GM18909 (cell line): ENCODE results near the gene TEDC2.

Experiments used
- ATAC-seq: cut with Tn5 transposase; IDR thresholded peaks from one replicate; pipeline ENCODE4 v1.9.1; 2021; ENCODE audit warnings: mild to moderate bottlenecking; ENCODE audit not compliant: unreplicated experiment, poor library complexity

The TEDC2 gene

DNA sequence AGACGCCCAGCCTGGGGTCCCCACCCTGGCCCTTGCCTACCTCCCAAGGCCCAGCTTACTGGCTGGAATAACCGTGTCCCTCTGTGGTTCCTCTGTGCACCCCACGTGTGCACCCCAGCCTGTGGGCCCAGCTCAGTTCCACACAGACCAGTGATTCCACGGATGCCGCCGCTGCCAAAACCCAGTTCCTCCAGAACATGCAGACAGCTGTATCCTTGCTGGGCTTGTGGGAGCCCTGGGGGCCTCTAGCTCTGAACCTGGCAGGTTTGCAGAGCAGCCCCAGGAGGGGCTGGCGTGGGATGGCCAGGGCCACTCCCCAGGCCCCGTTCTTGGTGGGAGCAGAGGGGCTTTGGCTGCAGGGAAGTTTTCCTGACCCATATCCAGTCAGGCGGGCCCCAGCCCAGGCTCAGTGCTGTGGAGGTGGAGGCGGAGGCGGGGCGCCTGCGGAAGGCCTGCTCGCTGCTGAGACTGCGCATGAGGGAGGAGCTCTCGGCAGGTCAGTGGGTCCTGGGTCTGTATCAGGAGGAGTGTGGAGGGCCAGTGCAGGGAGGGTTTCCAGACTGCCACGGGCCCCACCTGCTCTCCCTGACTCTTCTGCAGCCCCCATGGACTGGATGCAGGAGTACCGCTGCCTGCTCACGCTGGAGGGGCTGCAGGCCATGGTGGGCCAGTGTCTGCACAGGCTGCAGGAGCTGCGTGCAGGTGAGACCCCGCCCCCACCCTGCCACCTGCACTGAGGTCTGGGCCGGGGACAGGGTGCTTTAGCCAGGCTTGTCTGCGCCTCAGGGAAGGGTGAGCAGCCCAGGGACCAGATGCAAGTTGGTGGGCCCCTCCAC is 2.3 kb downstream of the TEDC2 start:
- ATAC-seq = no peak

DNA sequence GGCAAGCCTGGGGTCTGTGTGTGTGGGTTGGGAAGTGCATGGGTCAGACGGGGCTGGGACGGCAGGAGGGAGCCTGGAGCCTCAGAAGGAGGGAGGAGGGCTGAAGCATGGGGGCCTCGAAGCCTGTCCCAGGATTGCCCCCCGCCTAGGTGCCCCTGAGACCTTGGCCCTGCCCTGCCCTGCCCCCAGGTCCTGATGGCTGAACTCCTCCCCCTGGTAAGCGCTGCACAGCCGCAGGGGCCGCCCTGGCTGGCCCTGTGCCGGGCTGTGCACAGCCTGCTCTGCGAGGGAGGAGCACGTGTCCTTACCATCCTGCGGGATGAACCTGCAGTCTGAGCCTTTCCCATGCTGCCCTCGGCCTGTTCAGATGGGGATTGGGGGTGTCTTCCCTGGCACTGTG is 4.4 kb downstream of the TEDC2 start:
- no peak for ATAC-seq

DNA sequence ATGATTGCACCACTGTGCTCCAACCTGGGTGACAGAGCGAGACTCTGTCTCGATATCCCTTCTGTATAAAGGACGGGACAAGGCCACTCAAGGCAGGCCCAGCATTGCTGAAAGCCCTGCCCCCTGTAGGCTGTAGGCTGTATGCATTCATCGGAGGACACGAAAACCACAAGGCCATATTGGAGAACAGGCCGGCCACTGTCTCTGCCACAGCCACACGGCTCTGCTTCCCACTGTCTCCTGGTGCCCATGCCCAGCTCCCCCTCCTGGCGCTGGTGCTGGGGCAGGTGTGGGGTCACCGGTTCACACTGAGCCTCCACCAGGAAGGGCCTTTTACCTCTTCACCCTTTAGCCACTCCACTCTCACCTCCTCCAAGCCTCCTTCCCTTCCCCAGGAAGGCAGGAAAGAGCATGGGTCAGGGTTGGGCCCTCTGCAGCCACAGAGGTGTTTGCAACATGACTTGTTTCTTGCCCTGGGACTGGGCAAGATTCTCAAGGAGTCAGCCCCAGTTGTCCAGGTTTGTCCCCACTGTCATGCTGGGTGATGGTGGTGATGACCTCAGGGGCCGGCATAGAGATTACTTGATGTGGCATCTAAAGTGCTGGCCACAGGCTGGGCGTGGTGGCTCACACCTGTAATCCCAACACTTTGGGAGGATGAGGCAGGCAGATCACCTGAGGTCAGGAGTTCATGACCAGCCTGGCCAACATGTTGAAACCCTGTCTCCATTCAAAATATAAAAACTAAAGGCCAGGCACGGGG is 5.9 kb downstream of the TEDC2 start:
- no peak for ATAC-seq

DNA sequence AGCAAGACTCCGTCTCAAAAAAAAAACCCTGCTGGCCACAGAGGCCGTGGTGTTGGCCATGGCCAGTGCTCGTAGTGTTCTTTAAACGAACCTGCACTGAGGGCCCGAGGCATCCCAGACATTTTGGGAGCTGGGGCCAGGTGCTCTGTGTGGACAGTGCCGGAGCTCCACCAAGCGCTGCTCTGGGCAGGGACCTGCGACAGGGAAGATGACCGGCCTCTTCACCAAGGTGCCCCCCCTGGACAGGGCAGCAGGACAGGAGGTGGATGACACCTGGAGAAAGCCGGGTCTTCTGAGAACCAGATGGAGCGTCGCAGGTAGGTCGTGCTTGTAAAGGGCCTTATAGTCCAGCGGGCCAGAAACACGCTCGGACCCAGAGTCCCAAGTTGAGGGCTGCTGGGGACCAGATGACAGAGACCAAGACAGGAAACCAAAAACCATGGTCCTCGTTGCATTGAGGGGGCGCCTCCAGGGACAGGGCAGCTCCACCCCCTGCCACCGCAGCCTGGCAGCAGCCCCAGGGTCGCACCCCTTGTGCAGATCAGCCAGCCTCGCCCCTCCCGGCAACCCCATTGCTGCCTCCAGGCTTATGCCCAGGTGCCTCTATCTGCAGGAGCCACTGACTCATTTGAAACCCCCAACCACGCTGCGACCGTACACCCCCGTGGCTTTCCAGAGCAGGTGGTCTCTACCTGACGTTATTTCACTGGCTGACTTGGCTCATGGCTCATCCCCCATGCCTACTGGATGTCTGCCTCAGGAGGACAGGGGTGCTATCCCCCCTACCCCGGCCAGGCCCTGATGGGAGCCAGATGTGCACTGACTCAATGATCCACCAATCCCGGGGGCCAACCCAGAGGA is 7.0 kb downstream of the TEDC2 start:
- no peak for ATAC-seq

DNA sequence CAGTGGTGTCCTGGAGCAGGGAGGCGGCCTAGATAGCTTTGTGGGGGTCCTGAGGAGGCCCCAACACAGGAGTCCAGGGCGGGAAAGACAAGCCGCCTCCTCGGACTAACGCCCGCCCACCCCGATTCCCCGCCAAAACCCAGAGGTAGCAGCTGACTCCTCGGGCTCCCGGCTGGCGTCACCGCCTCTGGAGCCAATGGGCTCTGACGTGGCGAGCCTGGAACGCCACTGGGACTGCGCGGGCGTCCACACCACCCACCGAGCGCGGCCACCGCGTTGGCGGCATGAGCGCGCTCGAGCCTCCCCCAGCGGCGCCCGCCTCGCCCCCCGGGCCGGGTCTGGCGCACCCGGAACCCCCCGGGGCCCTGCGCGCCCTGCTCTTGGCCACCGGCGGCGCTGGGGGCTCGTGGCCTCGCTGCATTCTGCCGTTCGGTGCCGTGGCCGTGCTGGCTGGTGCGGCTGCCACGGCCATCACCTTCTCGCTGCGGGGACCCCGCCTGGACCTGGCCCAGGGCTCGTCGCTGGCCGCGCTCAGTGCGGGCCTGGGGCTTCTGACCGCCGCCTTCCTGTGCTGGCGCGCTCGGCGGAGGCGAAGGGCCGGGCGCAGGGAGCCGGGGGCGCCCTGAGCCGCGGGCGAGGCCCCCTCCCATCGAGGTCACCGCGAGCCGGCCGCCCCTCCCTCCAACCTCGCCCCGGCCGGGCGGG is 7.8 kb downstream of the TEDC2 start:
- no peak for ATAC-seq

DNA sequence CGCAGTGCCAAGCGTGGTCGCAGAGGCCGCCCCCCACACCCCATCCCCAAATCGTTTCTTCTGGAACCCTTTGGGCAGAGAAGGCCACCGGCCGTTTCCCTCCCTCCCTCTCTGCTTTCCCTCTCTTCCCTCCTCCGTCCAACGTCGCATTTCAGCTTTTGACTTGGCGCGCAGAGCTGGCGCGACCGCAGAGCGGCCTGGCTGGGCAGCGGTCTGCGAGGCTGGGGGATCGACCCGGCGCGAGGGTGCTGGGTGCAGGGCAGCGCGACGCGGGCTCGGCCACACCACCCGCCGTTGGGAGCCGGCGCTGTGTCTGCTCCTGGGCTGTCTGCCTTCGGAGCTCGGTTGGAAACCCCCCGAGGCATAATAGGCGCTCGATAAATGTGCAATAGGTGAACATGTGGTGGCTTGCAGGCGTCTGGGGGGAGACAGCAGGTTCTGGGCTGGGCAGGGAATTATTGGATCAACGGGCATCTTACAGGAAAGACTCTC is 8.4 kb downstream of the TEDC2 start:
- no peak for ATAC-seq

DNA sequence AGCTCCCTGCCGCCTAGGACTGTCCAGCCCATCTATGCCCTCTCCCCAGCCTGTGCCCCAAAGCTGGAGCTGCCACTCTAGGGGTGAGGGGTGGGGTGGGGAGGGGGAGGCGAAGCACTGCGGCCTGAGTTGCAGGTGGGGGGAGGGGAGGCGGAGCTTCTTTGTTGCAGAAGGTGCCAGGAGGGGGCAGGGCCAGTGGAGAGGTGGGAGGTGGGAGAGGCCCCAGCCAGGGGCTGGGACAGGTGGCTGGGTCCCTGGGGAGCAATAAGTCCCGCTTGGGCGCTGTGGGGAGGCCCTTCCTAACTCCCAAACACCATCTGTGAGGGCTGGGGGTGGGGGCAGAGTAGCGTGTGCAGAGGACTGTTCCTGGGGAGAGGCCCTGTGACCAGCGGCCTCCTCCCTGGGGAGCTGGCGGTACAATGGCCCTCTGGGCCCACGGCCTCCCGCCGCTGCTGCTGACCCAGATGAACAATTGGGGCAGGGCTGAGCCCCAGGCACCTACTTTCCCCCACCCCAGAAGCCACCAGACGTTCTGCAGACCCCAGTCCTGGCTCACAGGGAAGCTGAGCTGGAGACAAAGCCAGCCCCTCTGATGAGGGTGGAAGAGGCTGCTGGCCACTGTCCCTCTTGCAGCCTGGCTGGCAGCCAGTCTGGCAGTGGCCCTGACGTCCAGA is 9.0 kb downstream of the TEDC2 start:
- peak; percentile 41 for ATAC-seq

DNA sequence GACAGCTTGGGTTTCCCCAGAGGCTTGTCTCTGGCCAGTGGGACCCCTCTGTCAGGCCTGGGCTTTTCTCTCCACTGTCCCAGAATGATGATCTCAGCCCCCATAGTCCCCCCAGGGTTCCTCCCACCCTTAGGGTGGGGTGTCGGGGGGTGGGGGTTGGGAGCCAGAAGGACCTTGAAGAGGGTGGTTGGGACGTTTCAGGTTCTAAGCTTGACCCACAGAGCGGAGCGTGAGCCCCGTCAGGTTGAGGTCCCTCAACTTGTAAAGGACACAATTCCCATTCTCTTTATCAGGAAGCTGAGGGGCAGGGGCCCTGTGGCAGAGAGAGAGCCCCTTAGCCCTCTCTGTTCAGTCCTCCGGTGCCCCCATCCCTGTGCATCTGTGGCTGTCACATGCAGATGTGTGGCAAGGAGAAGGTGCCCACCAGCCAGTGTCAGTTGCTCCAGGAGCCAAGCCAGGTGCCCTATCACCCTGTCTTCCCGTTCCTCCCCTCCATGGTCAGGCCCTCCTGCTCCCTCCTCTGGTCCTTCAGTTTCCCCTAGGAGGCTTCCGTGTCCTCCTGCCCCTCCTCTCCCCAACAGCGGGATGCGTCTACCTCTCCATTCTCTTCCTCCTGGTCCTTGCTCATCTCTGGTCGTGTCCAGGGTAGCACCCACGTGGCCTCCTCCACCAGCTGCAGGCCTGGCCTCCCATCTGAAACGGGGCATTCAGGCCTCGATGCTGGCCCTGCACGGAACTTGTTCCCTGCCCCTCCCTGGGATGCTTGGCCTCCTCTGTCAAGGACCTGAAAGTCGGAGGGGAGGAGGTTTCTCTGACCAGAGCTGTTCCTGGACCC is 9.7 kb downstream of the TEDC2 start:
- ATAC-seq = no peak

DNA sequence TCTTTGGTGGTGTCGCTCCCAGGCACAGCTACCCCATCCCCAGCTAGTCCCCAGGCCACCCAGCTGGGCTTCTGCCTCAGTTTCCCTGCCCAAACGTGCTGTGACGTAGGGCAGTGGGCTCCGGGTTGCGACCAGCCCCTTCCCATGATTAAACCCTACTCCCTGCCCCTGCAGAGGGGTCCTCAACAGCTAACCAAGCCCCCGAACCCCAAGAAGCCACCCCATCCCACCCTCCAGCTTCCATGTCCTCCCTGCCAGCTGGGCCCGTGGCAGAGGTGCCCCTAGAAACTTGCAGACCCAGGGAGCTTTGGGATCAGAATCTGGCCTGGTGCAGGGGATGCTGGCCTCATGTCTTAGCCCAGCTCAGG is 10.3 kb downstream of the TEDC2 start:
- no peak for ATAC-seq

DNA sequence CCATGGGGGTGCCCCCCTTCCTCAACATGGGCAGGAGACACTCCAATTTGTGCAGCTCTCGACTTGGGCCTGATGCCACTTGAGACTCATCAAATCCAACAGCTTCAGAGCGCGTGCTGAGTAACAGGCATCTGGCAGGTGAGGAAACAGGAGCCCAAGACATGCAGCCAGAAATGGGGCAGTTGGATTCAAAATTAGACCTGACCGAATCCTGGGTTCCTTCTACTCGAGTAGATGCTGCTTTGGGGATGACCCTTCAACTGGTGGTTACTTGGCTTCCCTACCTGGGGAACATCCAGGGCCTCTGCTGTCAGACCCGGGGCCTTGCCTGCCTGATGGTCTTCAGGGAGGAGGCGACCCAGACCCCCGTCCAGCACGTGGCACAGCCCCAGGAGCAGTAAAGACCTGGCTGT is 10.7 kb downstream of the TEDC2 start:
- no peak for ATAC-seq

DNA sequence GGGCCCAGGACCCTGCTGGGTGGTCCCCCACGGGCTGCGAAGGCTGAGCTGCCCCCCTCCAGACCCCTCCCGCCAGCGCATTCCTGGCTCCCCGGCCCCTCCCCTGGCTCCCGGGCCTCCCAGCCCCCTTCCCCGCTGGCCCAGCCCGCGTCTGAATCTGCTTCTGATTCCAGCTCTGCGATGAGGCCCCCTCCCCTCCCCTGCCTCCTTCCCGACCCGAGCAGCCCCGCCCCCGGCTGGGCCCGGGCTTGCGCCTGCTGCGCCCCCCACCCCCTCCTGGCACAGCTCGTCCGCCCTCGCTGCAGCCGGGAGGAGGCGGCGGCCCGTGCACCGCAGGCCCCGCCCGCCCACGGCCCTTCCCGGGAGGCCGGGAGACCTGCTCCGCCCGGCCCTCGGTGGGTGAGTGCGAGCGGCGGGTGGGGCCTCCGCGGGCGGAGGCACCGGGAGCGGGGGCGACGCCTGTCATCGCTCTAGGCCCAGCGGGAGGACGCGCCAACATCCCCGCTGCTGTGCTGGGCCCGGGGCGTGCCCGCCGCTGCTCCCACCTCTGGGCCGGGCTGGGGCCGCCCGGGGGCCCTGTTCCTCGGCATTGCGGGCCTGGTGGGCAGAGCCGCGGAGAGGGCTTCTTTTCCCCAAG is 11.2 kb downstream of the TEDC2 start, which contains the start of gene NTN3:
NTN3 (plus strand) TSS at position 282 of the 637 bp plus-strand sequence. CDS start 405 bp downstream, outside the sequence.
- ATAC-seq = no peak

DNA sequence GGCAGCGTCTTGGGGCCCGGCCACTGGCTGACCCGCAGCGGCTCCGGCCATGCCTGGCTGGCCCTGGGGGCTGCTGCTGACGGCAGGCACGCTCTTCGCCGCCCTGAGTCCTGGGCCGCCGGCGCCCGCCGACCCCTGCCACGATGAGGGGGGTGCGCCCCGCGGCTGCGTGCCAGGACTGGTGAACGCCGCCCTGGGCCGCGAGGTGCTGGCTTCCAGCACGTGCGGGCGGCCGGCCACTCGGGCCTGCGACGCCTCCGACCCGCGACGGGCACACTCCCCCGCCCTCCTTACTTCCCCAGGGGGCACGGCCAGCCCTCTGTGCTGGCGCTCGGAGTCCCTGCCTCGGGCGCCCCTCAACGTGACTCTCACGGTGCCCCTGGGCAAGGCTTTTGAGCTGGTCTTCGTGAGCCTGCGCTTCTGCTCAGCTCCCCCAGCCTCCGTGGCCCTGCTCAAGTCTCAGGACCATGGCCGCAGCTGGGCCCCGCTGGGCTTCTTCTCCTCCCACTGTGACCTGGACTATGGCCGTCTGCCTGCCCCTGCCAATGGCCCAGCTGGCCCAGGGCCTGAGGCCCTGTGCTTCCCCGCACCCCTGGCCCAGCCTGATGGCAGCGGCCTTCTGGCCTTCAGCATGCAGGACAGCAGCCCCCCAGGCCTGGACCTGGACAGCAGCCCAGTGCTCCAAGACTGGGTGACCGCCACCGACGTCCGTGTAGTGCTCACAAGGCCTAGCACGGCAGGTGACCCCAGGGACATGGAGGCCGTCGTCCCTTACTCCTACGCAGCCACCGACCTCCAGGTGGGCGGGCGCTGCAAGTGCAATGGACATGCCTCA is 12.0 kb downstream of the TEDC2 start:
- no peak for ATAC-seq

DNA sequence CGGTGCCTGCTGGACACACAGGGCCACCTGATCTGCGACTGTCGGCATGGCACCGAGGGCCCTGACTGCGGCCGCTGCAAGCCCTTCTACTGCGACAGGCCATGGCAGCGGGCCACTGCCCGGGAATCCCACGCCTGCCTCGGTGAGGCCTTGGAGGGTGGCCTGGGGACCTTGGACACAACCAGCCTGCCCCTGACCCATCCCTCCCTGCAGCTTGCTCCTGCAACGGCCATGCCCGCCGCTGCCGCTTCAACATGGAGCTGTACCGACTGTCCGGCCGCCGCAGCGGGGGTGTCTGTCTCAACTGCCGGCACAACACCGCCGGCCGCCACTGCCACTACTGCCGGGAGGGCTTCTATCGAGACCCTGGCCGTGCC is 12.6 kb downstream of the TEDC2 start:
- no peak for ATAC-seq

DNA sequence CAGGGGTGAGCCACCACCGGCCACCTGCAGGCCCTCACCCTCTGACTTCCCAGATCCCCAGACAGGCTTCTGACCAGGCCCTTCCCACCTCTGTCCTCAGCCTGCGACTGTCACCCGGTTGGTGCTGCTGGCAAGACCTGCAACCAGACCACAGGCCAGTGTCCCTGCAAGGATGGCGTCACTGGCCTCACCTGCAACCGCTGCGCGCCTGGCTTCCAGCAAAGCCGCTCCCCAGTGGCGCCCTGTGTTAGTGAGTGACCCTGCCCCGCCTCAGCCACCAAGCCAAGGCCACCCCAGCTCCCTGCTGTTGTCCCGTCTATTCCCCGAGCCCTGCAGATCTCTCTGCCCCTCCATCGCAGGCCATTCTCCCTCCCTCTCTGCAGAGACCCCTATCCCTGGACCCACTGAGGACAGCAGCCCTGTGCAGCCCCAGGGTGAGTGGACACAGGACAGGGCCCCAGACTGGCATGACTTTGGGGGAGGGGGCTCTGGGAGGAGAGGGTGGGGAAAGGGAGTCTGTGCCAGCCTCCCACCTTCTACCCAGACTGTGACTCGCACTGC is 13.1 kb downstream of the TEDC2 start:
- ATAC-seq = no peak

DNA sequence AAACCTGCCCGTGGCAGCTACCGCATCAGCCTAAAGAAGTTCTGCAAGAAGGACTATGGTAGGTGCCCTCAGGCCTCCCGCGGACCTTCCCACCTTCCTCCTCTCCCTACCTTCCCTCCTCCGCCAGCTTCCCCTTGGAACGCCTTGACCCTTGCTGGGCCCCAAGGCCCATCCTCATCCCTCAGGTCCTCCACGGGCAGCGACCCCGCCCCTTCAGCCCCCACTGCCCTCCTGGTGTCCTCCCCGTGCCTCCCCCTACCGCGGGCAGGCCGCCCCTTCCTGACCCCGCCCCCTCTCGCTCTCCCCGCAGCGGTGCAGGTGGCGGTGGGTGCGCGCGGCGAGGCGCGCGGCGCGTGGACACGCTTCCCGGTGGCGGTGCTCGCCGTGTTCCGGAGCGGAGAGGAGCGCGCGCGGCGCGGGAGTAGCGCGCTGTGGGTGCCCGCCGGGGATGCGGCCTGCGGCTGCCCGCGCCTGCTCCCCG is 13.6 kb downstream of the TEDC2 start:
- ATAC-seq = no peak

DNA sequence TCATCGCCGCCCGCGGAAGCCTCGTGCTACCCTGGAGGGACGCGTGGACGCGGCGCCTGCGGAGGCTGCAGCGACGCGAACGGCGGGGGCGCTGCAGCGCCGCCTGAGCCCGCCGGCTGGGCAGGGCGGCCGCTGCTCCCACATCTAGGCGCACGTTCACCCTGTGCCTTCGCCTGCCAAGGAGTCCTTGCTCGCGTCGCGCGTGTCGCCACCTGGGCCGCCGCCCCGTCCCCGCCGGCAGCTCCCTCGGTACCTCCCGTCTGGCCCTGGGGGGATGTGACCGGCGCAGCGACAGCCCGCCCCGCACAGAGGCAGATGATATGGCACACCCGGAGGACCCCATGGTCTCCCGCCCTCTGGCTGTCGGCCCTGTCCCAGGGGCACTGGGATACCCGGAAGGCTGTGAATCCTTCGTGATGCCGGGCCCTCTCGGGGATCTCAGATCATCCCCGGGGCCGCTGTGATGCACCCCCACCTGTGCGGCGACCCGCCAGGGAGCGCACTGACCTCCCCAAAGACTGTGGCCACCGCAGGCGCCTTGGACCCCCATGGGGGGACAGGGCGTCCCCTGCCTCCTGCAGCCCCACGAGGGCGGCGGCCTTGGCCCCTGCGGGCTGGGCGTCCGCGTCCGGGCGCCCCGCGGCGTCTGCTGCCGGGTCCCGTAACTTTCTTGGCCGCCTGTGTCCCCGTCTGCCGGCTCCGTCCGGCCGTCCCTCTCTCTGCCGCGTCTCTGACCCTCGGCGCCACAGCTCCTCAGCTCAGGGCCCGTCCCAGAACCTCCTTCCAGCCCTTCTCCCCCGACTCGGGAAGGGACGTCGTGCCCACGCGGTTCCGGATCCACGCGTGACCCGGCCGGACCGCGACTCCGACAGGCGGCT is 14.3 kb downstream of the TEDC2 start:
- ATAC-seq = peak; percentile 29
